Caco-2 (cell line): ENCODE data around the gene DYRK2. TPM values are rescaled to one million over a fixed set of nuclear protein-coding genes. Genes with fewer than 3 reads are reported as not detected.

Experiments used
- BruUV-seq: library from RNA; stranded (reverse); fragments of 400-500 nt; replicated peaks from 2 replicates; lab custom pipeline; 2021; lab: Mats Ljungman, UMichigan
- CTCF ChIA-PET: fragments of 300-600 bp; sonication (Branson Sonifier 250); formaldehyde crosslinking; loops from one replicate; lab custom pipeline; 2022; ENCODE audit warnings: antibody characterized with exemption; lab: Charles Lee
- POLR2A ChIA-PET: fragments of 300-600 bp; sonication (Branson Sonifier 250); formaldehyde crosslinking; loops from one replicate; lab custom pipeline; 2022; ENCODE audit warnings: antibody characterized with exemption; lab: Charles Lee
- DNase-seq, 2 experiments: peaks; one replicate each; pipeline versions ENCODE4 v3.0.0 to v3.0.0-alpha.2; 2020 to 2022
- H3K27me3 ChIP-seq: replicated peaks from 2 replicates; pipeline ENCODE4 v1.6.0; 2011; ENCODE audit warnings: low read length; ENCODE audit not compliant: control insufficient read depth, insufficient read depth
- H3K36me3 ChIP-seq: 2 replicates; pipeline ENCODE4 v1.5.1; 2011; ENCODE audit warnings: low read length; ENCODE audit not compliant: control insufficient read depth, insufficient read depth
- H3K4me1 ChIP-seq: fragments of 250-450 bp; sonication (Bioruptor Pico); 2 replicates; pipeline ENCODE4 v1.5.1; 2020; ENCODE audit warnings: mild to moderate bottlenecking
- H3K4me3 ChIP-seq: 2 replicates; pipeline ENCODE4 v1.5.1; 2011; ENCODE audit warnings: low read depth, mild to moderate bottlenecking, control low read depth, low read length
- H3K9me3 ChIP-seq: fragments of 250-450 bp; sonication (Bioruptor Pico); 2 replicates; pipeline ENCODE4 v1.5.1; 2020; ENCODE audit warnings: mild to moderate bottlenecking, moderate library complexity
- H3K27ac Mint-ChIP-seq: one replicate; pipeline ENCODE4 v1.8.0; 2022; ENCODE audit warnings: mixed read lengths; ENCODE audit not compliant: unreplicated experiment
- H3K27me3 Mint-ChIP-seq: one replicate; pipeline ENCODE4 v1.8.0; 2022; ENCODE audit warnings: mixed read lengths; ENCODE audit not compliant: insufficient read depth, unreplicated experiment
- H3K36me3 Mint-ChIP-seq: one replicate; pipeline ENCODE4 v1.8.0; 2022; ENCODE audit warnings: mild to moderate bottlenecking, mixed read lengths; ENCODE audit not compliant: insufficient read depth, unreplicated experiment
- H3K4me1 Mint-ChIP-seq: one replicate; pipeline ENCODE4 v1.8.0; 2022; ENCODE audit warnings: low read depth, mixed read lengths; ENCODE audit not compliant: unreplicated experiment
- H3K4me3 Mint-ChIP-seq: one replicate; pipeline ENCODE4 v1.8.0; 2022; ENCODE audit warnings: mild to moderate bottlenecking, moderate library complexity, mixed read lengths; ENCODE audit not compliant: unreplicated experiment
- H3K9me3 Mint-ChIP-seq: one replicate; pipeline ENCODE4 v1.8.0; 2022; ENCODE audit warnings: mixed read lengths; ENCODE audit not compliant: unreplicated experiment
- intact Hi-C: fragments of 100-400 bp; cut with micrococcal nuclease; formaldehyde crosslinking; loops from one replicate; pipeline ENCODE4 v1.10.0; 2022; ENCODE audit not compliant: unreplicated experiment
- total RNA-seq: library from RNA; stranded (reverse); gene quantifications from 2 replicates; pipeline ENCODE4 v1.2.3, GENCODE V29; 2022
- TF ChIP-seq, protein P1 (sequence below), 2 experiments: fragments of 200-600 bp in 1 of 2; IDR thresholded peaks; 1 replicate in 1 of 2; 2 replicates in 1 of 2; pipeline versions ENCODE4 v1.5.1 to v1.8.0; 2011 to 2022; ENCODE audit warnings: antibody characterized with exemption in 1 of 2, control low read depth in 1 of 2, inconsistent platforms in 1 of 2, low read depth in 1 of 2, low read length in 1 of 2, mild to moderate bottlenecking in 1 of 2, moderate library complexity in 1 of 2; ENCODE audit not compliant: insufficient read depth in 1 of 2, severe bottlenecking in 1 of 2, unreplicated experiment in 1 of 2

The DYRK2 gene
- total RNA-seq, 1 experiment from 2014 or later, result 24.6 TPM

DNA sequence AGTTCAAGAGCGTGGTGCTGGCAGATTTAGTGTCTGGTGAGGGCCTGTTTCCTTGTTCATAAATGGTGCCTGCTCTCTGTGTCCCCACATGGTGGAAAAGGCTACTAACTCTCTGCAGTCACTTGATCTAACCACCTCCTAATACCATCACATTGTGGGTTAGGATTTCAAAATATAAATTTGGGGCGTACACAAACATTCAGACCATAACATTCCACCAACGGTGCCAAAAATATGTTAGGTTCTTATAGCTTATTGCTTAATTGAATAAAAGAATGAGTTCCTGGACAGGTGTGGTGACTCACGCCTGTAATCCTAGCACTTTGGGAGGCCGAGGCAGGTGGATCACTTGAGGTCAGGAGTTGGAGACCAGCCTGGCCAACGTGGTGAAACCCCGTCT is 3.4 kb upstream of the DYRK2 start:
- H3K4me1 ChIP-seq, result peaks cover 9% of the 10 kb centered on the region; the same call in 1 of the 2 replicates
- no peaks in the 10 kb centered on the region for H3K4me1 Mint-ChIP-seq
- no peaks in the 10 kb centered on the region for H3K36me3 ChIP-seq
- H3K27me3 ChIP-seq, result no peaks in the 10 kb centered on the region
- CTCF ChIA-PET, result no interaction called here
- no TSS peak for BruUV-seq
- H3K9me3 Mint-ChIP-seq, result no peaks in the 10 kb centered on the region
- no peak overlapping the region for H3K4me3 Mint-ChIP-seq
- TF ChIP-seq, protein P1, sequence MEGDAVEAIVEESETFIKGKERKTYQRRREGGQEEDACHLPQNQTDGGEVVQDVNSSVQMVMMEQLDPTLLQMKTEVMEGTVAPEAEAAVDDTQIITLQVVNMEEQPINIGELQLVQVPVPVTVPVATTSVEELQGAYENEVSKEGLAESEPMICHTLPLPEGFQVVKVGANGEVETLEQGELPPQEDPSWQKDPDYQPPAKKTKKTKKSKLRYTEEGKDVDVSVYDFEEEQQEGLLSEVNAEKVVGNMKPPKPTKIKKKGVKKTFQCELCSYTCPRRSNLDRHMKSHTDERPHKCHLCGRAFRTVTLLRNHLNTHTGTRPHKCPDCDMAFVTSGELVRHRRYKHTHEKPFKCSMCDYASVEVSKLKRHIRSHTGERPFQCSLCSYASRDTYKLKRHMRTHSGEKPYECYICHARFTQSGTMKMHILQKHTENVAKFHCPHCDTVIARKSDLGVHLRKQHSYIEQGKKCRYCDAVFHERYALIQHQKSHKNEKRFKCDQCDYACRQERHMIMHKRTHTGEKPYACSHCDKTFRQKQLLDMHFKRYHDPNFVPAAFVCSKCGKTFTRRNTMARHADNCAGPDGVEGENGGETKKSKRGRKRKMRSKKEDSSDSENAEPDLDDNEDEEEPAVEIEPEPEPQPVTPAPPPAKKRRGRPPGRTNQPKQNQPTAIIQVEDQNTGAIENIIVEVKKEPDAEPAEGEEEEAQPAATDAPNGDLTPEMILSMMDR (IDR thresholded peaks at IDR 0.05; ENCODE audit: insufficient read depth in 1 of 2, low read depth in 1 of 2, low read length in 1 of 2, severe bottlenecking in 1 of 2, unreplicated experiment in 1 of 2), result no peak
- no peaks in the 10 kb centered on the region for H3K9me3 ChIP-seq
- H3K27ac Mint-ChIP-seq, result peak overlapping the region; percentile 26
- H3K36me3 Mint-ChIP-seq, result peaks cover 1% of the 10 kb centered on the region
- H3K4me3 ChIP-seq, result no peak overlapping the region
- POLR2A ChIA-PET, result no interaction called here
- intact Hi-C loops, result loop anchor here (10.0 kb wide), 1 partner anchor 290 kb away; no protein-coding TSS in a partner anchor
- DNase-seq, result no peak
- peaks cover 3% of the 10 kb centered on the region for H3K27me3 Mint-ChIP-seq

DNA sequence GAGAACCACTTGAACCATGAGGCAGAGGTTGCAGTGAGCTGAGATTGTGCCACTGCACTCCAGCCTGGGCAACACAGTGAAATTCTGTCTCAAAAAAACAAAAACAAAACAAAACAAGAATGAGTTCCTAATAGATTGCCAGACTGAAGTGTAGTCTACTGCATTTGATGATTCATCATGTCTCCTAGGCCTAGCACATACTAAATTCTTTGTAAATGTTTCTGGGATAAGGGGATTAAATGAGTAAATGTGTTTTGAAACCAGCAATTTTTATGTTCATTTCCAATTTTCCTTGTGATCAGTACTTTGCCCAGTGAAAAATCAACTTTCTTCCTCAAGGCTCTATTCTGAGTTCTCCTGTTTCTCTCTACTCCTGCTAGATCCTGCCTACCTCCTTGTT is 2.9 kb upstream of the DYRK2 start:
- BruUV-seq, result no TSS peak
- Mint-ChIP-seq H3K9me3 (no peaks in the 10 kb centered on the region), H3K36me3 (peaks cover 4% of the 10 kb centered on the region), H3K4me3 (no peak overlapping the region), H3K27me3 (no peaks in the 10 kb centered on the region), H3K4me1 (peaks cover 4% of the 10 kb centered on the region), H3K27ac (no peak overlapping the region)
- POLR2A ChIA-PET, result no interaction called here
- Histone ChIP-seq H3K27me3 (no peaks in the 10 kb centered on the region), H3K36me3 (no peaks in the 10 kb centered on the region), H3K4me3 (no peak overlapping the region), H3K4me1 (peaks cover 11% of the 10 kb centered on the region; the same call in 1 of the 2 replicates), H3K9me3 (no peaks in the 10 kb centered on the region)
- no peak for DNase-seq
- CTCF ChIA-PET, result no interaction called here
- TF ChIP-seq, protein P1 (IDR thresholded peaks at IDR 0.05; ENCODE audit: insufficient read depth in 1 of 2, low read depth in 1 of 2, low read length in 1 of 2, severe bottlenecking in 1 of 2, unreplicated experiment in 1 of 2), result no peak
- intact Hi-C loops, result loop anchor here (10.0 kb wide), 1 partner anchor 291 kb away; no protein-coding TSS in a partner anchor

DNA sequence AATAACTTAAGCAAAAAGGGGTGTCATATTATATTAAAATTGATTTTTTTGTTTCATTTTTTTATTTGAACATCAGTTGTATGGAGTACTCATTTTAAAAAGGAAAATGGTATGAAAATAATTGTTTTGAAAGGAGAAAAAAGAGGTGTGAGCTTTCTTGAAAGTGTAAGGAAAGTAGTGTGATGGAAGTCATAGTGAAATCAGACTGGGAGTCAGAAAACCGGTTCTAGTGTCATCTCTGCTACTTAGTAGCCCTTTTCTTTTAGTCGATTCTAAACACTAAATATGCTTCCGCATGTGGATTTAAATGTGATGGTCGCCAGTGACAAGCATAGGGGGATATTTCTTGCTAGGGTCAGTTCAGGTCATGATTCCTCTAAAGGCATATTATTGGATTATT is 1.8 kb upstream of the DYRK2 start:
- POLR2A ChIA-PET, result no interaction called here
- BruUV-seq, result no TSS peak
- H3K4me1 Mint-ChIP-seq, result peaks cover 14% of the 10 kb centered on the region
- Histone ChIP-seq H3K36me3 (no peaks in the 10 kb centered on the region), H3K4me1 (peaks cover 23% of the 10 kb centered on the region; the same call in 1 of the 2 replicates), H3K4me3 (no peak overlapping the region), H3K9me3 (no peaks in the 10 kb centered on the region), H3K27me3 (no peaks in the 10 kb centered on the region)
- DNase-seq, result no peak
- intact Hi-C loops, result loop anchor here (2.0 to 10.0 kb wide), 3 partner anchors 76 to 296 kb away; no protein-coding TSS in a partner anchor
- TF ChIP-seq, protein P1 (IDR thresholded peaks at IDR 0.05; ENCODE audit: insufficient read depth in 1 of 2, low read depth in 1 of 2, low read length in 1 of 2, severe bottlenecking in 1 of 2, unreplicated experiment in 1 of 2), result no peak
- CTCF ChIA-PET, result no interaction called here
- H3K4me3 Mint-ChIP-seq, result peak overlapping the region; percentile 79
- H3K36me3 Mint-ChIP-seq, result peaks cover 4% of the 10 kb centered on the region
- H3K27me3 Mint-ChIP-seq, result no peaks in the 10 kb centered on the region
- peak overlapping the region; percentile 93 for H3K27ac Mint-ChIP-seq
- H3K9me3 Mint-ChIP-seq, result no peaks in the 10 kb centered on the region
